HG03558 (cell line): ENCODE data around the gene RFXANK.
"Not testable (repeated sequence)": the region's sequence is repeated elsewhere in the genome, so short reads cannot be mapped to it uniquely, and the experiment has no call there.

ENCODE experiments used
- ATAC-seq: cut with Tn5 transposase; IDR thresholded peaks from one replicate; pipeline ENCODE4 v1.9.1; 2021; ENCODE audit warnings: moderate number of reproducible peaks; ENCODE audit not compliant: unreplicated experiment; ENCODE audit errors: extremely low read depth

RFXANK gene

GRCh38 chr19:19169236-19170052 lies 22.6 kb upstream of the RFXANK start:
- ATAC-seq = no peak

DNA sequence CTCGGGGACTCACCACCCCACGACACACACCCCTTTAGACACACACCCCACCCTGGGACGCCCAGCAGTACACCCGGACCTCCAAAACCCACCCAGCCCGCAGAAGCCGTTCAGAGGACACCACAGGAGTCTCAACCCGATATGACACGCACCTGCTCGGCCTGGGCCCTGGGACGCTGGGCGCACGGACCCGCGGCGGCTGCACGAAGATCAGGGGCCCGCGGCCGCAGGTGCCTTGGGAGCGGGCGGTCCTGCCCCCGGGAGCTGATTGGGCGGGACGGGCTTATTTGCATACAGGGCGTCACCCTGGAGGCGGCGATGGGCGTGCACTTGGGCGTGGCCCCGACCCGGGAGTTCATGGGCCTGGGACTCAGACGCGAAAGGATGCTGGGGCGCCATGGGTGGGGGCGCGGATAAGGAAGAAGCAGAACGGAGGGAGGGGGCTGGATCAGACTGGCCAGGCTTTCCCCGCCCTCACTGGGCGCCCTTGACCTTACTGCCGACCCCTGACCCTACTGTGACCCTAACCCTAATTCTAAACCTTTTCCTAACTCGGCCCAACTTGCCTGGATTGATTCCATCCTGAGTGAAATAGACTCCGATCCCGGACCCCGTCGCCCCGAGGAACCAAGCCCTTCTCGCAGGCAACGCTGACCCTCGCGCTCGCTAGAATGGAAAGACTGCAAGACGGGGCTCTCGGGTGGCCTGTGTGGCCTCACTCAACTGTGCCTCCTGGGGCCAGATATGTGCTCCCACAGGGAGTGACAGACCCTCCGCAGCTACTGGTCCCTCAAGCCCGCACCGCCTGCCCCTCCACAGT lies 21.8 kb upstream of the RFXANK start, which contains the start of gene MEF2B:
Gene MEF2B (minus strand): TSS at position 211 of the 820 bp plus-strand sequence. CDS start 19,528 bp downstream, outside the sequence.
- ATAC-seq = no peak

DNA sequence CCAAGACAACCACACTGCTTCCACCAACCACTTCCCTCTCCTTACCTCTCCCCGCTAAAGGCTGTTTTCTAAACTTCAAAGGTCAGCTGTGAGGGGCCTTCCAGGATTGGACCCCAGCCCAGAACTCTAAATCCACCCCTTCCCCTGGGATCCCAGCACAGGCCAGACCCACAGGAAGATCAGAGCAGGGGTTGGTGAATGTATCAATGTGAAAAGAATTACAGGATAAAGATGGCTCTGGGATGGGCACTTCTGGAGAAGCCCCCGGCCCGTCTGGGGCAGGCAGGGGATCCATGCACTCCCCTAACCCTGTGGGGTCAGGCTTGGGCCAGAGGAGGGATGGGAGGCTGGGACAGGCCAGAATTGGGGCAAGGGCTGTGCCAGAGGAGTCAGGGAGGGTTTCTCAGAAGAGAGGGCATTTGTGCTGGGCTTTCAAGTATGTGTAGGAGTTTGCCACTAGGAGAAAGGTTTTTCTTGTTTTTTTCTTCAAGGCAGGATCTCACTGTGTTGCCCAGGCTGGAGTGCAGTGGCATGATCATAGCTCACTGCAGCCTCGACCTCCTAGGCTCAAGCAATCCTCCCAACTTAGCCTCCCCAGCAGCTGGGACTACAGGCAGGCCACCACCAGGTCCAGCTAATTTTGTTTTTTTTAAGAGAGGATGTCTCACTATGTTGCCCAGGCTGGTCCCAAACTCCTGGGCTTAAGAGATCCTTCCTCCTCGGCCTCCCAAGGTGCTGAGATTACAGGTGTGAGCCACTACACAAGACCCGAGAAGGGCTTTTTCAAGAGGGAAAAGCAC lies 21.0 kb upstream of the RFXANK start:
- ATAC-seq = no peak

GRCh38 chr19:19171821-19172532 lies 20.1 kb upstream of the RFXANK start:
- no peak for ATAC-seq

DNA sequence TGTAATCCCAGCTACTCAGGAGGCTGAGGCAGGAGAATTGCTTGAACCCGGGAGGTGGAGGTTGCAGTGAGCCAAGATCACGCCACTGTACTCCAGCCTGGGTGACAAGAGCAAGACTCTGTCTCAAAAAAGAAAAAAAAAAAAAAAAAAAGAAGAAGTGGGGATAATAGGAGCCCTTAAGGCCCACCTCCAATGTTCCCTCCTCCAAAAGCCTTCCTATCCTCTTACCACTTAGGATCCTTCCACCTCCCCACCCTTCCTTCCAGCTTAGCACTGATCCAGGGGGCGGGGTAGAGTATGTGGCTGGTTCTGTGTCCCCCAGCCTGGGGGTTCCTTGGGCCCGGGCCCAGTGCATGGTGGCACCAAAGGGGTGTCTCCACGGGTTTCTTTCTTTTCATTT lies 18.8 kb upstream of the RFXANK start:
- ATAC-seq = not testable (repeated sequence)

- ATAC-seq = no peak
Measured at GRCh38 chr19:19176950-19177349, 15.1 kb upstream of the RFXANK start.

DNA sequence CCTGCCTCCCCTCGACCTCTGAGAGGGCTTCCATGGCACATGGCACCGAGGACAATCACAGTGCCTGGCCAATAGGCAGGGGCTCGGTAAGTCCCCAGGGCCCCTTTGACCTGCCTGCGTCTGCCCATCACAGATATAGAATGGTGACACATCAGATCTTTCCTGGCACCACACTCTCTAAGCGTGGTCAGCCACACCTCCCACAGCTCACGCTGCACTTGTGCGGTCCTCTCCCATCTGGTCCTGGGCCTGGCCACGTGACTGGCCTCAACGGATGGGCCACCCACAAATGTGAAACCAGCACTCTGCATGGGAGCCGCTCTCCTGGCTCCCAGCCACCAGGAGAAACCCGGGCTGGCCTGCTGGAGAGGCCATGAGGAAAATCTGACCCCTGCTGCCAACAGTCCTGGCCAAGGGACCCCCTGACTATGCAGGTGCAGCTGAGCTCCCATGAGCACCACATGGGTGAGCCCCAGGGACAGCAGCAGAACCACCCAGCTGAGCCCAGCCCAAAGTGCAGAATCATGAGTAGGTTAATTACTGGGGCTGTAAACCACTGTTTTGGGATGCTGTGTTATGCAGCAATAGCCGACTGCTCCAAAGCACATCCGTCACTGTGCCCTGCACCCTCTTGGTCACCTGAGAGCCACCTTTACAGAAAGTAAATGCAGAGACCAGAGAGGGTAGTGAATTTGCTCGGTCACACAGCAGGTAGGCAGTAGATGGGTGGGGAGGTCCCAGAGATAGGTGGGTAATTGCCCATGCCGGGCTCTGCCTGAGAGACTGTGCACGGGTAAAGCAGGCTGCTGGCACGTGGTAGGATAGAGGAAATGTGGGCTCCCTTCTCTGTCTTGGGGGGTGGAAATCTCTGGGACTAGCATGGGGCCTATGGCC lies 12.3 kb upstream of the RFXANK start:
- no peak for ATAC-seq

DNA sequence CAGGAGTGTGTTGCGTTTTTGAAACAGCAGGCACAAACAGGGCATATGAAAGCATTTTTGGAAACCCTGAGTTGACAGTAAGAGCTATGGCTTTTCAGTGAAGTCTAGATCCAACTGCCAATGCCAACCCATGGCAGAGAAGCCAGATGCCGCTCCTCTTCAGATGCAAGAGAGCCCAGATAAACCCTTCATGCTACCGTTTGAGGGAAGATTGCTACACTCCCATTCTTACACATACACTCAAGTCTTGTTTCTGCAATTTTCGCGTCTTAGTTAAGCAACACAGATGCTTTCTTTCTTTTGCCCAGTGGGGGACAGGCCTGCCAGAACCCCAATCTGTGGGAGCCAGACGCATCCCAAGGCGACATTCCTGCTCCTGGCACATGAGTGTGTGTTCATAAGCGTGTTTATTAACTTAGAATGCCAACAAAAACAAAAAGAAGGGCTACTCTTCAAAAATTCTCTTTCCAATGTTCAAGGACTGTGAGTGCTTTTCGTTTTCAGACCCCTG lies 10.5 kb upstream of the RFXANK start:
- ATAC-seq = no peak

- no peak for ATAC-seq
Measured at GRCh38 chr19:19185853-19186740, 6.0 kb upstream of the RFXANK start.

DNA sequence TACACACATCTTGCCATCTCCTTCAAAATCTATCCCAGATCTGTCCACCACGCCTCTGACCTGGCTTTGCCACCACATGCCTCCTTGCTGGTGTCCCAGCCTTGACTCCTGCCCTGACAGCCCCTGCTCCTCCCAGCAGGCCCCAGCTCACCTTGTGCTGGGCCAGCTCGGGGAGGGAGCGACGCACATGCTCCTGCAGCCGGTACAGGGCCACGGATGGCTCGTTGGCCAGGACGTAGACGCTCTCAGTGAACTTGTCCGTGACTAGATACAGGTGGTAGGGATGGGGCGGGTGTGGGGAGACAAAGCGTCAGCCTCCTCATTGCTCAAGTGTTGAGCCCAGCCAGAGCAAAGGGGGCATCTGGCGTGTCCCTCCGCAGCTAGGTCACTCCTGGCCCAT lies 5.3 kb upstream of the RFXANK start:
- ATAC-seq = no peak

DNA sequence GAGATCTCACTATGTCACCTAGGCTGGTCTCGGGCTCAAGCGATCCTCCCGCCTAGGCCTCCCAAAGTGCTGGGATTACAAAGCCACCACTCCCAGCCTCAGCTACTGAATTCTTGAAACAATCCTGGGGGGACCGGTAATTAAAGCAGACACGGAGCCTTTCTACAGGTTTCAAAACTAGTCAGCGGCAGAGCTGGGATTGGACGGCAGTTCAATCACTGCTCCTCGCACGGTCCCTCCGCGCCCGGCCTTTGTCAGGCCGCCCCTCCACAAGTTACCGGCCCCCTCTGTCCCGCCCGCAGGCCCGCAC lies 335 bp upstream of the RFXANK start:
- ATAC-seq = no peak

- no peak for ATAC-seq
Measured at GRCh38 chr19:19192910-19193423, 909 bp downstream of the RFXANK start.

- no peak for ATAC-seq
Measured at GRCh38 chr19:19193926-19194325, 1.9 kb downstream of the RFXANK start.

GRCh38 chr19:19201697-19202630 lies 9.9 kb downstream of the RFXANK start:
- ATAC-seq = no peak

- no peak for ATAC-seq
Measured at GRCh38 chr19:19202707-19203011, 10.6 kb downstream of the RFXANK start.

DNA sequence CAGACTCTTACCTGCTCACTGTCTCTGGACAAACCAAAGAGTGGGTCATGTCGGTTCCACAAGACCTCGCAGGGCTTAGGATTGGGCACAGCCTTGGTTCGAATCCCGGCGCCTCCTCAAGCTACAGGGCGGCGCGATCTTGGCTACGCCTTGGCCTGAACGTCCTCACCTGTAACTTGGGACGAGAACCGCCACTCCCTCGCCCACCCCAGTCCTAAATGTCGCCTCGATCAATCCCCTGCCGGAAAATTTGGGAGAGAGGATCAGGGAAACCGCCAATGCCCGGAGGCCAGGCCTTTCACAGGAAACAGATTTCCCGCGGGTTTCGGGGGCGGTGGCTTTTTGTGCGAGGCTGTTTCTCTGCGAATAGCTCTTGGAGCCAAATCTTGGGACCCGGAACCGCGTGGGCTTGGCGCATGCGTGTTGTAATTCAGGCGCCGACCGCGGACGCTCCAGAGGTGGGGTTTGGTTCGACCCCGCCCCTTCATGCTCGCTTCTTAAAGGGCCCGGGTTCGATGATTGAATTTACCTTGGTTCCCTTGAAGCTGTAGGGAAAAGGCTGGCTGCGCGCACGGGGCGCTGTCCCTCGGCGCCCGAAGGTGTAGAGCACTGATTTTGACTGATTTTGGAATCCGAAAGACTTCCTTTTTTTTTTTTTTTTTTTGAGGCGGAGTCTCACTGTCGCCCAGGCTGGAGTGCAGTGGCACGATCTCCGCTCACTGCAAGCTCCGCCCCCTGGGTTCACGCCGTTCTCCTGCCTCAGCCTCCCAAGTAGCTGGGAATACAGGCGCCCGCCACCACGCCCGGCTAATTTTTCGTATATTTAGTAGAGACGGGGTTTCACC lies 11.2 kb downstream of the RFXANK start, which contains the start of gene NR2C2AP:
Gene NR2C2AP (minus strand): TSS at position 403 of the 845 bp plus-strand sequence. CDS start 354 bp downstream, at position 49.
- ATAC-seq = no peak
